ENCODE data around the gene SLC30A7.

Gene SLC30A7

DNA sequence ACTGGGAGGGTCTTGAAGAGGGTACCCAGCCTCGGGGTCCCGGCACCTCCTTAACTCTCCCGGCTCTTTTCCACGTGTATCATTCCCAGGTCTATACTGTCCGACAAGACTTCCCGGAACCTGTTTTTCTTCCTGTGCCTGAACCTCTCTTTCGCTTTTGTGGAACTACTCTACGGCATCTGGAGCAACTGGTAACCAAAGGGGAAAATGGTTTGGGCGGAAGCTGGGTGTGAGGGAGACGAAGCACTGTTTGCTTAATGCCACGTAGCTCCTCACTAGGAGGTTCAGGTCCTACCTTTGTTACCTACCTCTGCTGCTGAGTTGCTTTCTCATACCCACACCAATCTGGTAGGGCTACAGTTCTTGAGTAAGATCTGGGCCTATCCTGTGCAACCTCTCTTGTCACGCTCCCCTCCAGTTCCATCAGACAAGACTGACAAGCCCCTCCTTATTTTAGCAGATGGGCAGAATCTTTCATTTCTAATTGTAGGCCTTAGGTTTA lies 642 bp downstream of the SLC30A7 start:
- no peaks in the 10 kb centered on the region for H3K27me3 ChIP-seq (ENCODE audit: low read depth)
- H3K36me3 ChIP-seq (replicated peaks) = peaks cover 16% of the 10 kb centered on the region; the same call in 1 of the 2 replicates
- peaks cover 26% of the 10 kb centered on the region for H3K4me1 ChIP-seq
- peak overlapping the region; percentile 80 for H3K4me3 ChIP-seq
- in situ Hi-C loops (cut with MboI; ENCODE audit: low sequenced_read_pairs) = no loop called here
- peak; percentile 10 to 26 for DNase-seq (ENCODE audit: low spot score in 2 of 2)
- H3K9me3 ChIP-seq = no peaks in the 10 kb centered on the region

DNA sequence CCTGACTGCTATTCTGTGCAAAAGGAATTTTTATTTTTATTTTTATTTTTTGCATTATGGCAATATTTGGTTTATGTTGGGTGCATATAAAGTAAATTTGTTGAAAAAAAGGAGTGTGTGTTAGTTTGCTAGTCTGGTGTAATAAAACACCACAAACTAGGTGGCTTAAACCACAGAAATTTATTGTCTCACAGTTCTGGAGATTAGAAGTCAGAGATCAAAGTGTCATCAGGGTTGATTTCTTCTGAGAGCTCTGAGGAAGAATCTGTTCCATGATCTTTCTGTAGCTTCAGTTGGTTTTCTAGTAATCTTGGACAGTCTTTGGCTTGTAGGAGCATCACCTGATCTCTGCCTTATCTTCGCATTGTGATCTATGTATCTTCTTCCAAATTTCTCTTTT lies 6.5 kb downstream of the SLC30A7 start:
- Histone ChIP-seq H3K4me1 (peaks cover 11% of the 10 kb centered on the region), H3K36me3 (replicated peaks) (peaks cover 29% of the 10 kb centered on the region), H3K27me3 (ENCODE audit: low read depth) (no peaks in the 10 kb centered on the region), H3K9me3 (no peaks in the 10 kb centered on the region), H3K4me3 (no peak overlapping the region)
- DNase-seq (ENCODE audit: low spot score in 2 of 2) = no peak
- in situ Hi-C loops (cut with MboI; ENCODE audit: low sequenced_read_pairs) = no loop called here

- no peak overlapping the region for H3K4me3 ChIP-seq
- H3K9me3 ChIP-seq = no peaks in the 10 kb centered on the region
- H3K36me3 ChIP-seq (replicated peaks) = peaks cover 28% of the 10 kb centered on the region
- no peaks in the 10 kb centered on the region for H3K27me3 ChIP-seq (ENCODE audit: low read depth)
- in situ Hi-C loops (cut with MboI; ENCODE audit: low sequenced_read_pairs) = no loop called here
- H3K4me1 ChIP-seq = no peaks in the 10 kb centered on the region
- DNase-seq (ENCODE audit: low spot score in 2 of 2) = no peak
Measured at GRCh38 chr1:100903777-100904176, 7.9 kb downstream of the SLC30A7 start.

- H3K36me3 ChIP-seq (replicated peaks) = peaks cover 21% of the 10 kb centered on the region
- DNase-seq (ENCODE audit: low spot score in 2 of 2) = no peak
- in situ Hi-C loops (cut with MboI; ENCODE audit: low sequenced_read_pairs) = no loop called here
- no peak overlapping the region for H3K4me3 ChIP-seq
- no peaks in the 10 kb centered on the region for H3K27me3 ChIP-seq (ENCODE audit: low read depth)
- H3K4me1 ChIP-seq = no peaks in the 10 kb centered on the region
- no peaks in the 10 kb centered on the region for H3K9me3 ChIP-seq
Measured at GRCh38 chr1:100904528-100904927, 8.6 kb downstream of the SLC30A7 start.

DNA sequence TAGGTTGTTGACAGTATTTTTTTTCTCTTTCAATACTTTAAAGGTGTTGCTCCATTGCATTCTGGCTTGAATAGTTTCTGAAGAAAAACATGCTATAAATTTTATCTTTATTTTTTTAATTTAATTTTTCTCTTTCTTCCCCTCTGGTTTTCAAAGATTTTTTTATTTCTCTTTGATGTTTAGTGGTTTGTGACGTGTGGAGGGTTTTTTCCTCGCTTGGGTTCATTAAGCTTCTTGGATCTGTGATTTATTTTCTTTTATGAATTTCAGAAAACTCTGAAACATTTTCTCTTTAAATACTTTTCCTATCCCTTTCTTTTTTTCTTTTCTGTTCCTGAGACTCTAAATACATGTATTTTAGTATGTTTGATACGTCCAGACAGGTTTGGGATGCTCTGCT lies 9.3 kb downstream of the SLC30A7 start:
- Histone ChIP-seq H3K9me3 (no peaks in the 10 kb centered on the region), H3K27me3 (ENCODE audit: low read depth) (no peaks in the 10 kb centered on the region), H3K4me3 (no peak overlapping the region), H3K36me3 (replicated peaks) (peaks cover 17% of the 10 kb centered on the region), H3K4me1 (peaks cover 2% of the 10 kb centered on the region; the same call in 1 of the 2 replicates)
- in situ Hi-C loops (cut with MboI; ENCODE audit: low sequenced_read_pairs) = no loop called here
- no peak for DNase-seq (ENCODE audit: low spot score in 2 of 2)

DNA sequence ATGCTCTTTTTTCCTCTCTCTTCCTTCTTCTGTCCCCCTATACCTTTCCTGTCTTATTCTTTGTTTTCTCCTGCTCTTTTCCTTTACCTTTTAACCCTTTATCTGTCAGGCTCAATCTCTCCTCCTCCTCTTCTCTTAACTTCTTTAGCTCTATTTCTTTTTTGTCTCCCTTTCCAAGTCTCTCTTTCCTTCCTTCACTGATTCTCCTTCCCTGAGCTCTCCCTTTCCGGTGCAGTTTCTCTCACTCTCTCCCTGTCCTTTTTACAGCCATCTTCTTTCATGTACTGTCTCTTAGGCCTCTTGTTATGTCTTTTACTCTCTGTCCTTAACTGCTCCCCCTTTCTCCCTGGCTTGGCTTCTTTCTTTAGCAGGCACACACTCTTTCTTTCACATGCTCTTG lies 12.0 kb downstream of the SLC30A7 start:
- no peak for DNase-seq (ENCODE audit: low spot score in 2 of 2)
- Histone ChIP-seq H3K27me3 (ENCODE audit: low read depth) (no peaks in the 10 kb centered on the region), H3K36me3 (replicated peaks) (peaks cover 25% of the 10 kb centered on the region), H3K4me3 (no peak overlapping the region), H3K9me3 (no peaks in the 10 kb centered on the region), H3K4me1 (peaks cover 9% of the 10 kb centered on the region)
- in situ Hi-C loops (cut with MboI; ENCODE audit: low sequenced_read_pairs) = no loop called here

- peaks cover 35% of the 10 kb centered on the region for H3K36me3 ChIP-seq (replicated peaks)
- in situ Hi-C loops (cut with MboI; ENCODE audit: low sequenced_read_pairs) = no loop called here
Measured at GRCh38 chr1:100909018-100909417, 13.1 kb downstream of the SLC30A7 start.

GRCh38 chr1:100912019-100912418 lies 16.1 kb downstream of the SLC30A7 start:
- Histone ChIP-seq H3K36me3 (replicated peaks) (peaks cover 33% of the 10 kb centered on the region), H3K27me3 (ENCODE audit: low read depth) (no peaks in the 10 kb centered on the region), H3K9me3 (no peaks in the 10 kb centered on the region), H3K4me1 (peaks cover 9% of the 10 kb centered on the region), H3K4me3 (no peak overlapping the region)
- no peak for DNase-seq (ENCODE audit: low spot score in 2 of 2)
- in situ Hi-C loops (cut with MboI; ENCODE audit: low sequenced_read_pairs) = no loop called here

More at GRCh38 chr1:100909018-100909417, 13.1 kb downstream of the SLC30A7 start:
- Histone ChIP-seq H3K4me3 (no peak overlapping the region), H3K27me3 (ENCODE audit: low read depth) (no peaks in the 10 kb centered on the region), H3K9me3 (no peaks in the 10 kb centered on the region), H3K4me1 (peaks cover 9% of the 10 kb centered on the region)
- DNase-seq (ENCODE audit: low spot score in 2 of 2) = no peak

- in situ Hi-C loops (cut with MboI; ENCODE audit: low sequenced_read_pairs) = no loop called here
- no peaks in the 10 kb centered on the region for H3K9me3 ChIP-seq
- peak; percentile 9 to 47 for DNase-seq (ENCODE audit: low spot score in 2 of 2)
Measured at GRCh38 chr1:100921110-100921706, 25.3 kb downstream of the SLC30A7 start.

GRCh38 chr1:100924212-100924611 lies 28.3 kb downstream of the SLC30A7 start:
- in situ Hi-C loops (cut with MboI; ENCODE audit: low sequenced_read_pairs) = no loop called here
- Histone ChIP-seq H3K27me3 (ENCODE audit: low read depth) (no peaks in the 10 kb centered on the region), H3K4me3 (no peak overlapping the region), H3K36me3 (replicated peaks) (peaks cover 5% of the 10 kb centered on the region; the same call in 1 of the 2 replicates), H3K4me1 (no peaks in the 10 kb centered on the region), H3K9me3 (no peaks in the 10 kb centered on the region)
- no peak for DNase-seq (ENCODE audit: low spot score in 2 of 2)

More at GRCh38 chr1:100921110-100921706, 25.3 kb downstream of the SLC30A7 start:
- Histone ChIP-seq H3K27me3 (ENCODE audit: low read depth) (no peaks in the 10 kb centered on the region), H3K4me3 (no peak overlapping the region), H3K4me1 (no peaks in the 10 kb centered on the region), H3K36me3 (replicated peaks) (peaks cover 12% of the 10 kb centered on the region)

DNA sequence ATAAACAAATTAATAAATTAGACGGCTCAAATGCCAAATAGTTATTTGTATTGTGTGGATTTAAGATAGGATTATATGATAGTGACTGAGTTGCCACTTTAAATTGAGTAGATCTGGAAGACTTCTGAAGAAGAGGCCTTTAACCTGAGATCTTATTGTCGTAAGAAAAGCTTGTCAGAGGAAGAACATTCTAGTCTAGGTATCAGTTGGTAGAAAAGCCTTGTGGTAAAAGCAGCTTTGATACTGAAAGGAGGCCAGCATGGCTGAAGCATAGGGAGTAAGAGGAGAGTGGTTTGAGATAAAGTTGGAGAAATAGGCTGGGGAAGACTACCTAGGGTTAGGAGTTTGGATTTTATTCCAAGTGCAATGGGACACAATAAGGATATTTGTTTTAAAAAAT lies 29.1 kb downstream of the SLC30A7 start:
- in situ Hi-C loops (cut with MboI; ENCODE audit: low sequenced_read_pairs) = loop anchor here (5.0 kb wide), 1 partner anchor 362 kb away; no protein-coding TSS in a partner anchor
- peaks cover 5% of the 10 kb centered on the region; the same call in 1 of the 2 replicates for H3K36me3 ChIP-seq (replicated peaks)

DNA sequence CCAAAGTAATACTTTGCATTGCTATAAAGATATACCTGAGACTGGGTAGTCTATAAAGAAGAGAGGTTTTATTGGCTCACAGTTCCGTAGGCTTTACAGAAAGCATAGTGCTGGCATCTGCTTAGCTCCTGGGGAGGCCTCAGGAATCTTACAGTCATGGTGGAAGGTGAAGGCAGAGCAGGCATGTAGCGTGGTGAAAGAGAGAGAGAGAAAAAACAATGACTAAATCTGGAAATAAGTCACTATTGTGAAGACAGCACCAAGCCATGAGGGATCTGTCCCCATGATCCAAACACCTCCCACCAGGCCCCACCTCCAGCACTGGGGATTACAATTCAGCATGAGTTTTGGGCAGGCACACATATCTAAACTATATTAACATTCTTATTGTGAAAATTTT lies 30.4 kb downstream of the SLC30A7 start:
- Histone ChIP-seq H3K9me3 (no peaks in the 10 kb centered on the region), H3K36me3 (replicated peaks) (peaks cover 5% of the 10 kb centered on the region; the same call in 1 of the 2 replicates), H3K4me3 (no peak overlapping the region), H3K4me1 (no peaks in the 10 kb centered on the region), H3K27me3 (ENCODE audit: low read depth) (no peaks in the 10 kb centered on the region)
- no peak for DNase-seq (ENCODE audit: low spot score in 2 of 2)
- in situ Hi-C loops (cut with MboI; ENCODE audit: low sequenced_read_pairs) = loop anchor here (5.0 kb wide), 1 partner anchor 361 kb away; no protein-coding TSS in a partner anchor

More for the DNA sequence above, 29.1 kb downstream of the SLC30A7 start:
- Histone ChIP-seq H3K9me3 (no peaks in the 10 kb centered on the region), H3K4me1 (no peaks in the 10 kb centered on the region), H3K4me3 (no peak overlapping the region), H3K27me3 (ENCODE audit: low read depth) (no peaks in the 10 kb centered on the region)
- no peak for DNase-seq (ENCODE audit: low spot score in 2 of 2)

- in situ Hi-C loops (cut with MboI; ENCODE audit: low sequenced_read_pairs) = loop anchor here (5.0 kb wide), 1 partner anchor 360 kb away; no protein-coding TSS in a partner anchor
Measured at GRCh38 chr1:100927276-100927675, 31.4 kb downstream of the SLC30A7 start.

GRCh38 chr1:100928128-100928527 lies 32.2 kb downstream of the SLC30A7 start:
- no peak for DNase-seq (ENCODE audit: low spot score in 2 of 2)
- Histone ChIP-seq H3K4me3 (no peak overlapping the region), H3K9me3 (no peaks in the 10 kb centered on the region), H3K36me3 (replicated peaks) (peaks cover 5% of the 10 kb centered on the region; the same call in 1 of the 2 replicates), H3K4me1 (no peaks in the 10 kb centered on the region), H3K27me3 (ENCODE audit: low read depth) (no peaks in the 10 kb centered on the region)
- in situ Hi-C loops (cut with MboI; ENCODE audit: low sequenced_read_pairs) = loop anchor here (5.0 kb wide), 1 partner anchor 359 kb away; no protein-coding TSS in a partner anchor

More at GRCh38 chr1:100927276-100927675, 31.4 kb downstream of the SLC30A7 start:
- Histone ChIP-seq H3K4me1 (no peaks in the 10 kb centered on the region), H3K27me3 (ENCODE audit: low read depth) (no peaks in the 10 kb centered on the region), H3K9me3 (no peaks in the 10 kb centered on the region), H3K36me3 (replicated peaks) (peaks cover 5% of the 10 kb centered on the region; the same call in 1 of the 2 replicates), H3K4me3 (no peak overlapping the region)
- no peak for DNase-seq (ENCODE audit: low spot score in 2 of 2)

Data from HAP-1 (cell line).